Lower lobe of right lung (tissue), 2 donors: ENCODE results near the gene CIC. TPM values are rescaled to one million over a fixed set of nuclear protein-coding genes. Genes with fewer than 3 reads are reported as not detected.
A peak's percentile ranks its signal among the peaks of the same experiment; 100 is the strongest.

ENCODE experiments used
- ATAC-seq, 2 donors: fragments of 200-7000 bp; cut with Tn5 transposase; one replicate each; pipeline ENCODE4 v1.9.1; 2020 to 2022; ENCODE audit warnings: mild to moderate bottlenecking in 2 of 2, moderate library complexity in 2 of 2
- DNase-seq: peaks from one replicate; pipeline ENCODE4 v3.0.0-alpha.2; 2020
- H3K27ac ChIP-seq: fragments of 200-600 bp; one replicate; pipeline ENCODE4 v1.8.0; 2022
- H3K27me3 ChIP-seq: fragments of 200-600 bp; one replicate; pipeline ENCODE4 v1.8.0; 2022; ENCODE audit warnings: low read depth
- H3K36me3 ChIP-seq: fragments of 200-600 bp; one replicate; pipeline ENCODE4 v1.8.0; 2022; ENCODE audit warnings: mild to moderate bottlenecking
- H3K4me1 ChIP-seq: fragments of 200-600 bp; one replicate; pipeline ENCODE4 v1.8.0; 2022
- H3K4me3 ChIP-seq: fragments of 200-600 bp; one replicate; pipeline ENCODE4 v1.8.0; 2022; ENCODE audit warnings: mild to moderate bottlenecking
- H3K9me3 ChIP-seq: fragments of 200-600 bp; one replicate; pipeline ENCODE4 v1.8.0; 2022
- intact Hi-C: fragments of 100-400 bp; cut with DNase I; formaldehyde crosslinking; loops from one replicate; pipeline ENCODE4 v1.11.0; 2022
- total RNA-seq: library from RNA; stranded (reverse); fragmentation: NEBNext Ultra II Directional; extraction: Animal tissue kit (Norgen Biotek cat#: 25700); gene quantifications from one replicate; pipeline ENCODE4 v1.2.1, GENCODE V29; 2021
- TF ChIP-seq, protein P1 (sequence below): fragments of 200-600 bp; IDR thresholded peaks from one replicate; pipeline ENCODE4 v1.8.0; 2022; ENCODE audit warnings: antibody characterized with exemption, mild to moderate bottlenecking
- donor health status: DM: no; HTN: yes; CAD: no; lungs with severe emphysema.

Gene CIC
- total RNA-seq, 1 donor from 2014 or later: 67.9 TPM

DNA sequence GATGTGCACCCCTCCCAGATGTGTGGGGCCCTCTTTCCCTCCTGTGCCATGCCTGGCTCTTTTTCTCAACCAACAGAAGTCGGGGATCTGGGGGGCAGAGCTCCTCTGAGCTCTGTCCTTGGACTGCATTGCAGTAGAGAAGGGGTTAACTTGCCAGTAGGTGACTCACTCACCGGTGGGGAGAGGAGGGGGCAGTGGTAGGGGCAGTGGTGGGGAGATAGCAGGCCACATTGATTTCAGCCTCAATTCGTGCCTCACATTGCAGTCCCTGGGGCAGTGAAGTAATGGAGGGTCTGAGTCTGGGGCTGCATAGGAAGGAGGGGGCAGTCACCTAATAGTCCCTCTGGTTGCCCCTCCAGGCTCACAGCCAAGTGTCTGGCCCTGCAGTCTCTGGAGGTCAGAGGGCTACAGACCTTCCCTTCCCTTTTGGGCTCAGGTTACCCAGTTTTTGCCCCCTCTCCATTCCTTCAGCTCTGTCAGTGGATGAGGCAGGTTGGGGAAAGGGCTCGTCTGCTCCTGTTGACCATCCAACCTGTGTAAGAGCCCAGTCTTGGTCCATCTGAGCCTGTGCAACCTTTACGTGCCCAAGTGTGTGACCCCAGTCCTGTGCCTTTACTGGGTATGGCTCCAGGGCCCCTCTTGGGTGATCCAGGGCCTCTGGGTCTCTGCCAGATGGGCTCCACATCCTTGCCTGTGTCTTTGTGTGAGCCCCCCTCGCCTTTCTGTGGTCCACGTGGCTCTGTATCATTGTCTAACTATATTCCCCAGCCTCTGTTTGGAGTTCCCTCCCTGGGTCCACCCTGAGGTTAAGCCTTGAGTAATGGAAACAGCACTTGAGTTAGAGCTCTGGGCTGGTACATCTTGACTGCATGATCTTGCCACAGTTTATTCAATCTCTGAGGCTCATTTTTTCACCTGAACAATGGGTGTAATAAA is 13.0 kb downstream of the CIC start:
- intact Hi-C loops: no loop called here
- Histone ChIP-seq H3K4me3 (peak overlapping the region; percentile 71), H3K4me1 (peaks cover 75% of the 10 kb centered on the region), H3K36me3 (peaks cover 4% of the 10 kb centered on the region), H3K27ac (peak overlapping the region; percentile 85), H3K9me3 (no peaks in the 10 kb centered on the region), H3K27me3 (no peaks in the 10 kb centered on the region)
- ATAC-seq: no peak
- no peak for DNase-seq
- TF ChIP-seq, protein P1, sequence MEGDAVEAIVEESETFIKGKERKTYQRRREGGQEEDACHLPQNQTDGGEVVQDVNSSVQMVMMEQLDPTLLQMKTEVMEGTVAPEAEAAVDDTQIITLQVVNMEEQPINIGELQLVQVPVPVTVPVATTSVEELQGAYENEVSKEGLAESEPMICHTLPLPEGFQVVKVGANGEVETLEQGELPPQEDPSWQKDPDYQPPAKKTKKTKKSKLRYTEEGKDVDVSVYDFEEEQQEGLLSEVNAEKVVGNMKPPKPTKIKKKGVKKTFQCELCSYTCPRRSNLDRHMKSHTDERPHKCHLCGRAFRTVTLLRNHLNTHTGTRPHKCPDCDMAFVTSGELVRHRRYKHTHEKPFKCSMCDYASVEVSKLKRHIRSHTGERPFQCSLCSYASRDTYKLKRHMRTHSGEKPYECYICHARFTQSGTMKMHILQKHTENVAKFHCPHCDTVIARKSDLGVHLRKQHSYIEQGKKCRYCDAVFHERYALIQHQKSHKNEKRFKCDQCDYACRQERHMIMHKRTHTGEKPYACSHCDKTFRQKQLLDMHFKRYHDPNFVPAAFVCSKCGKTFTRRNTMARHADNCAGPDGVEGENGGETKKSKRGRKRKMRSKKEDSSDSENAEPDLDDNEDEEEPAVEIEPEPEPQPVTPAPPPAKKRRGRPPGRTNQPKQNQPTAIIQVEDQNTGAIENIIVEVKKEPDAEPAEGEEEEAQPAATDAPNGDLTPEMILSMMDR: no peak

- peaks cover 68% of the 10 kb centered on the region for H3K4me1 ChIP-seq
- no peak for DNase-seq
- H3K4me3 ChIP-seq: peak overlapping the region; percentile 61
- H3K27ac ChIP-seq: peak overlapping the region; percentile 85
- H3K36me3 ChIP-seq: peaks cover 11% of the 10 kb centered on the region
- intact Hi-C loops: no loop called here
- no peaks in the 10 kb centered on the region for H3K9me3 ChIP-seq
- no peak for ATAC-seq
- H3K27me3 ChIP-seq: no peaks in the 10 kb centered on the region
- TF ChIP-seq, protein P1: no peak
These were observed 13.8 kb downstream of the CIC start for GRCh38 chr19:42282819-42283187.

DNA sequence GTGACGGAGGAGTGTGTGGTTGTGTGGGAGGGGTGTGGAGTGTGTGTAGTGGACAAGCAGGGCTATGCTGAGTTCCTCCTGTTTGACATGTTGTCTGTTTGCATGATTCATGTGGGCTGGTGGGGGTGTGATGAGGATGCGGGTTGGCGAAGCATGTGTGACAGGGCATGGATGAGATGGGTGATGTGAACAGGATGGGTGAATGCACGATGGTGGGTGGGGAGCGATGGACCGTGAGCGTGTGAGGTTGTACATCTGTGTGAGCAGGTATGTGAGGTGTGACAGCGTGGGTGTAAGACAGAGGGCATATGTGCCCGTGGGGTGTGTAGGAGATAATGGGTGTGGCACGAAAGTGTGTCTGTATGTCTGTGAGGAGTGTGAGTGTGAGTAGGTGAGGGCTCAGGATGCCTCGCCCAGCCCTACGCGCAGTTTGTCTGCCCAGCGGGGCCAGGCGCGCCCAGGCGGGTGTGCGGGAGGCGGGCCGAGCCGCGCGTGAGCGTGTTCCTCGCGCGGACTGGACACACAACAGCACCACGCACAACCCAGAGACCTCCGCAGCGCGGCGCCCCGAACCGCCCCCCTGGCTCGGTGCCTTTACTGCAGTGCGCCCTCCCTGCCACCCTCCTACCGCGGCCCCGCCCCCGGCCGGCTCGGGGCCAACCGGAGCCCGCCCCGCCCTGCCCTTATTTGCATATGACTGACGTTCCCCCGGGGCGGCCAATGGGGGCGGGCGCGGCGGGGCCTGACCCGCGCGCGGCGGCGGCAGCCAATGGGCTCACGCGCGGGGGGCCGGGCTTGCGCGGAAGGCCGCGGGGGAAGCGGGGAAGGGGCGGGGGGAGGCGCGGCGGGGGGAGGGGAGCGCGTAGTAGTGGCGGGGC is 14.4 kb downstream of the CIC start:
- DNase-seq: peak; percentile 96
- peaks cover 62% of the 10 kb centered on the region for H3K4me1 ChIP-seq
- peaks cover 18% of the 10 kb centered on the region for H3K36me3 ChIP-seq
- intact Hi-C loops: no loop called here
- H3K4me3 ChIP-seq: peak overlapping the region; percentile 61
- H3K27me3 ChIP-seq: no peaks in the 10 kb centered on the region
- peak; percentile 84 to 87 for ATAC-seq
- TF ChIP-seq, protein P1: no peak
- peak overlapping the region; percentile 85 for H3K27ac ChIP-seq
- H3K9me3 ChIP-seq: no peaks in the 10 kb centered on the region

- peaks cover 24% of the 10 kb centered on the region for H3K36me3 ChIP-seq
- H3K27ac ChIP-seq: peak overlapping the region; percentile 85
- ATAC-seq: peak; percentile 55 to 69
- TF ChIP-seq, protein P1: no peak
- intact Hi-C loops: no loop called here
- H3K4me3 ChIP-seq: peak overlapping the region; percentile 61
- DNase-seq: peak; percentile 85
- H3K4me1 ChIP-seq: peaks cover 56% of the 10 kb centered on the region
- no peaks in the 10 kb centered on the region for H3K27me3 ChIP-seq
- no peaks in the 10 kb centered on the region for H3K9me3 ChIP-seq
These were observed 15.0 kb downstream of the CIC start for GRCh38 chr19:42284066-42284501.

DNA sequence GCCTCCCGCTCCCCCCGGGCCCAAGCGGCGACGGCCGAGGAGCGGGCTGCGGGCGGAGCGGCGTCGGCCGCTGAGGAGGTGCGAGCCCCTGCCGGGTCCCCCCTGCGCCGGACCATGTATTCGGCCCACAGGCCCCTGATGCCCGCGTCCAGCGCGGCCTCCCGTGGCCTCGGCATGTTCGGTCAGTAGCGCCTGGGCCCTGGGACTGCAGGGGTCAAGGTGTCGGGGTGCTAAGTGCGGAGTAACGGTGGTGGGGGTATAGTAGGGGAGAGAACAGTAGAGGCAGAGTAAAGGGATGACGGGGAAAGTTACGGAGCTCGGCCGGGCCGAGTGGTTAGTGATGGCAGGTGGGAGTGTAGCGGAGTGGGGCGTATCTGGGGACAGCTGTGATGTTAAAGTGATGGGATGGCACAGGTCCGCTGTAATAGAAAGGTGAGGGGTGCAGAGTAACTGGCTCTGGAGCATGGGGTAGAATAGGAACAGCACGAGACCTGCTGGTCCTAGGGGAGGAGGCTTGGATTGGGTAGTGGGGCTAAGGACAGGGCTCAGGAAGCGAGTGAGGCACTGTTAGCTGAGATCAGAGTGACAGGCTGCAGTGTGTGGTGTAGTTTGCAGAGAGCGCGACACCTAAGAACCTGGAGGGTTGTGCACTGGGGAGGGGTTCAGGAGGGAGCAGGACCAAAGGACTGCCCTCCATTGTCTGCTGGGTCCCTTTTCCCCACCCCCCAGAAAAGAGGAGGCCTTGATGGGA is 15.7 kb downstream of the CIC start:
- no peak for ATAC-seq
- Histone ChIP-seq H3K36me3 (peaks cover 31% of the 10 kb centered on the region), H3K27me3 (no peaks in the 10 kb centered on the region), H3K27ac (peak overlapping the region; percentile 58), H3K9me3 (no peaks in the 10 kb centered on the region), H3K4me1 (peaks cover 49% of the 10 kb centered on the region), H3K4me3 (peak overlapping the region; percentile 68)
- DNase-seq: no peak
- intact Hi-C loops: no loop called here
- TF ChIP-seq, protein P1: no peak
